Uterus (tissue), 4 donors: ENCODE measurements around the gene RBFOX1. TPM values are rescaled to one million over a fixed set of nuclear protein-coding genes. Genes with fewer than 3 reads are reported as not detected.

Experiments used
- DNase-seq, 2 donors: peaks; one replicate each; pipeline ENCODE4 v3.0.0-alpha.2; 2019 to 2020
- H3K27ac ChIP-seq, 2 donors: fragments of 200-600 bp; sonication (generic); 1 replicate in 1 of 2; 2 replicates in 1 of 2; pipeline ENCODE4 v1.5.1; 2016 to 2018
- H3K27me3 ChIP-seq, 2 donors: fragments of 200-600 bp; sonication (generic); one replicate each; pipeline ENCODE4 v1.5.1; 2018 to 2019; ENCODE audit warnings: control low read depth in 1 of 2
- H3K36me3 ChIP-seq, 2 donors: fragments of 200-600 bp; sonication (generic); one replicate each; pipeline ENCODE4 v1.5.1; 2019; ENCODE audit warnings: control low read depth in 1 of 2
- H3K4me1 ChIP-seq, 2 donors: fragments of 200-600 bp; sonication (generic); one replicate each; pipeline ENCODE4 v1.5.1; 2018 to 2019; ENCODE audit warnings: control low read depth in 1 of 2
- H3K4me3 ChIP-seq, 2 donors: fragments of 200-600 bp; sonication (generic); 1 replicate in 1 of 2; 2 replicates in 1 of 2; pipeline ENCODE4 v1.5.1; 2018 to 2019; ENCODE audit warnings: mild to moderate bottlenecking in 1 of 2
- H3K9me3 ChIP-seq, 2 donors: fragments of 200-600 bp; sonication (generic); one replicate each; pipeline ENCODE4 v1.5.1; 2019; ENCODE audit warnings: control low read depth in 1 of 2
- POLR2A ChIP-seq, 2 donors: fragments of 450-650 bp; IDR thresholded peaks; one replicate each; pipeline ENCODE4 v1.6.1; 2016; ENCODE audit warnings: antibody characterized with exemption in 2 of 2, mild to moderate bottlenecking in 1 of 2, moderate library complexity in 1 of 2
- intact Hi-C: fragments of 100-400 bp; cut with DNase I; formaldehyde crosslinking; loops from one replicate; pipeline ENCODE4 v1.15.1; 2023; ENCODE audit warnings: low total_unique reads
- total RNA-seq, 4 donors: library from RNA; depleted of rRNA in 3 of 4; stranded (reverse); fragments of >200 nt in 3 of 4; gene quantifications; one replicate each; pipeline versions ENCODE4 v1.1.0 to v1.2.4, GENCODE V29; 2014 to 2023
- TF ChIP-seq, protein P1 (sequence below), 4 experiments: fragments of 200-600 bp in 2 of 4; fragments of 450-650 bp in 2 of 4; sonication (generic) in 2 of 4; IDR thresholded peaks; one replicate each; pipeline ENCODE4 v1.5.1; 2016 to 2019; ENCODE audit warnings: antibody characterized with exemption in 4 of 4, mild to moderate bottlenecking in 2 of 4, moderate library complexity in 1 of 4
- donor health status: DM: yes; HTN: yes; CAD: no.

RBFOX1 gene
- total RNA-seq, 4 donors from 2014 or later = 0.55 TPM; not detected in 3

DNA sequence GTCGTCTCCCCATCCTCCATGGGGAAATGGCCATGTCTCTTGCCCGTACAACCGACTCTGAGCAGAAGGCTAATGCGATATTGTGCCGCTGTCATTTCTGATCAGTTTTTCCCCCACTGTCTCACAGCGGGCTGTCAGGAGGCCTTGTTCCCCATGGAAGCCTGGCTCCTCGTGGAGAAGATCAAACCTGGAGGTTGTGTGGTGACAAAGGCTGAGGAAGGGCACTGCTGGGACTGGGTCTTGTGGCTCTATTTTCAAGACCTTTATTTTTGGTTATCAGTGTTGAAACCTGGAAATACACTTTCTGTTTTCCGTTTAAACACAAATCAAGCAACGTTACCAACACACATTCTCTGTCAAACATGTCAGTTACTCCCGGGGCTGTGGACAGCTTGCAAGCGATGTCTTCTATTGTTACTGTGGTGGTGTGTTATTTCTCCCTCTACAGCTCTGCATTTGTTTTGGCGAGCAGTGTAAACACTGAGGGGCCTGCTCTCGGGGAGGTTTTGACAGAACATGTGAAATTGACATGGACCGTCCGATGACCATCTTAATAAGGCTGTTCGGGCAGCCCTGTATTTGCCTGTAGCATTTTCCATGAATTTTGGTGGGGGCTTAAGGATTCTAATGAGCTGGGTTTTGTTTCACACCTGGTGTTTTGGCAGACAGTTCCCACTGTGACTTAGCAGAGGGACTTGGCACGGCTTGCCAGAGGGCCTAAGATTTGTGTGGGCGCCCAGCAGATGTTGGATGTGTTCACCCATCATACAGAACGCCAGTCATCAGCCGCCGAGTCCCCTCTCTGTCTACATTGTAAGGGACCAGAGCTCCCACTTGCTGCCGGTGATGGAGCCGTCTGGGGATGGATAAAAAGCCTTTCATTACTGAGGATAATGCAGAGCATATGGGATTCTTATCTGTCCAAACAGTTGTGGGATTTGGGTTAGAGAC, 12.5 kb downstream of the RBFOX1 start:
- Histone ChIP-seq H3K4me3 (no peak overlapping the region), H3K27ac (no peak overlapping the region), H3K36me3 (no peaks in the 10 kb centered on the region), H3K27me3 (no peaks in the 10 kb centered on the region), H3K4me1 (no peaks in the 10 kb centered on the region), H3K9me3 (no peaks in the 10 kb centered on the region)
- DNase-seq = no peak
- intact Hi-C loops = no loop called here
- TF ChIP-seq, protein P1, sequence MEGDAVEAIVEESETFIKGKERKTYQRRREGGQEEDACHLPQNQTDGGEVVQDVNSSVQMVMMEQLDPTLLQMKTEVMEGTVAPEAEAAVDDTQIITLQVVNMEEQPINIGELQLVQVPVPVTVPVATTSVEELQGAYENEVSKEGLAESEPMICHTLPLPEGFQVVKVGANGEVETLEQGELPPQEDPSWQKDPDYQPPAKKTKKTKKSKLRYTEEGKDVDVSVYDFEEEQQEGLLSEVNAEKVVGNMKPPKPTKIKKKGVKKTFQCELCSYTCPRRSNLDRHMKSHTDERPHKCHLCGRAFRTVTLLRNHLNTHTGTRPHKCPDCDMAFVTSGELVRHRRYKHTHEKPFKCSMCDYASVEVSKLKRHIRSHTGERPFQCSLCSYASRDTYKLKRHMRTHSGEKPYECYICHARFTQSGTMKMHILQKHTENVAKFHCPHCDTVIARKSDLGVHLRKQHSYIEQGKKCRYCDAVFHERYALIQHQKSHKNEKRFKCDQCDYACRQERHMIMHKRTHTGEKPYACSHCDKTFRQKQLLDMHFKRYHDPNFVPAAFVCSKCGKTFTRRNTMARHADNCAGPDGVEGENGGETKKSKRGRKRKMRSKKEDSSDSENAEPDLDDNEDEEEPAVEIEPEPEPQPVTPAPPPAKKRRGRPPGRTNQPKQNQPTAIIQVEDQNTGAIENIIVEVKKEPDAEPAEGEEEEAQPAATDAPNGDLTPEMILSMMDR (IDR thresholded peaks at IDR 0.05) = no peak
- no peak for TF ChIP-seq POLR2A (IDR thresholded peaks at IDR 0.05)

DNA sequence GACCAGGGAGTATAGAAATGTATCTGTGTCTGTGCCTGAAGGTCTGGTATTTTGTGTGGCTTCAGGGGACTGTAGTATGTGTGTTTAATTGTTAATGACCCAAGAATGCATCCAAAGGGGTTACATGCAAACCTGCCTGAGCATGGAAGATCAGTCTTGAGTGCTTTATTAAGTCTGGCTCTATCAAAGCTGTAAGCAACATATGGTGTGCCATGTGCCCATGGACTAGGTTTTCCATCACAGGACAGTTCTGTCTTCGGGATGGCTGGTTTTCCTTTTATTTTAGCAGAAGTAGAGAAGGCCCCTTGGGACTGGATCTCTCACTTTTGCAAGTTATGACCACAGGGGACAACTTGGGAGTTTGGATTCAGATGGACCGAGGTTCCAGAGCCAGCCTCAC, 18.2 kb downstream of the RBFOX1 start:
- H3K4me1 ChIP-seq = no peaks in the 10 kb centered on the region
- TF ChIP-seq POLR2A (IDR thresholded peaks at IDR 0.05) = no peak
- TF ChIP-seq, protein P1 (IDR thresholded peaks at IDR 0.05) = no peak
- intact Hi-C loops = no loop called here

DNA sequence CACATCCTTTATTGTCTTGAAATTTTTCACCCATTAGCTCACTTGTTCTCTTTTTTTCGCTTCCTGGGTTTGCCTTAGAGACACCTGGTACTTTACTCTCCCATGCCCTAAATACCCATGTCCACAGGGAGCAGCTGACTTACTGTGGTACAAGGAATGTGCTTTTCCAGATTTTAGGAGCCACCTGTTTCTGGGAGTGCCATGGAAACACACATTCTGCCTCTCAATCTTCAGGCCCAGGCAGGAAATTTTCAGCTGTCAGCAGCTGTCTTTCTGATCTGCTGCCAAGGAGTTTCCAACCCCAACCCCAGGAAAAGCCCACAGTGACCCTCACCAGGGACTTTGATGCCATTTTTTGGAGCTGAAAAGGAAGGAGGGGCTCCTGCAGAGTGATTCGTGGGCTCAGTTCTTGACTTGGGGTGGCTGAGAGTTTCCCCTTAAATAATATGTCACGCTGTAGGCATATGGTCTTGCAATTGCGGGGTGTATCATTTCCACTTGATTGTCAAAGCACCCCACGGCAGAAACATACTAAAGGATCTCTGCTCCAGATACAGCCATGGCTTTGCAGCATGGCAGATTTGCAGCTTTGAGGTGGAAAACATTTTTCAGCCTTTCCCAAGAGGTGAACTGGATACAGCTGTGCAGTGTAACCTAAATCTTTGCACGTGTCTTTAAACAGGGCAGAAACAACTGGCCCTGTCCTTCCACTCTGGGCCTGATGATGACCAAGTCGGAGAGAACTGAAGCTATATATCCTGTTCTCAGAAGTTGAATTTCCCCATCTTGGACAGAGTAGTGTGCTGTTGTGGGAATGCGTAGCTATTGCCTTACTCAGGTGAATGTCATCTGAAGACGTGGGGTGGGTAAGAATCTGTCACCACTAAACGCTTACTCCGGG, 19.2 kb downstream of the RBFOX1 start:
- DNase-seq = no peak
- Histone ChIP-seq H3K4me1 (no peaks in the 10 kb centered on the region), H3K9me3 (no peaks in the 10 kb centered on the region), H3K4me3 (no peak overlapping the region), H3K27ac (no peak overlapping the region), H3K36me3 (no peaks in the 10 kb centered on the region), H3K27me3 (no peaks in the 10 kb centered on the region)
- intact Hi-C loops = no loop called here
- no peak for TF ChIP-seq POLR2A (IDR thresholded peaks at IDR 0.05)
- TF ChIP-seq, protein P1 (IDR thresholded peaks at IDR 0.05) = no peak

More for the DNA sequence above, 18.2 kb downstream of the RBFOX1 start:
- Histone ChIP-seq H3K4me3 (no peak overlapping the region), H3K36me3 (no peaks in the 10 kb centered on the region), H3K9me3 (no peaks in the 10 kb centered on the region), H3K27ac (no peak overlapping the region), H3K27me3 (no peaks in the 10 kb centered on the region)
- DNase-seq = no peak

DNA sequence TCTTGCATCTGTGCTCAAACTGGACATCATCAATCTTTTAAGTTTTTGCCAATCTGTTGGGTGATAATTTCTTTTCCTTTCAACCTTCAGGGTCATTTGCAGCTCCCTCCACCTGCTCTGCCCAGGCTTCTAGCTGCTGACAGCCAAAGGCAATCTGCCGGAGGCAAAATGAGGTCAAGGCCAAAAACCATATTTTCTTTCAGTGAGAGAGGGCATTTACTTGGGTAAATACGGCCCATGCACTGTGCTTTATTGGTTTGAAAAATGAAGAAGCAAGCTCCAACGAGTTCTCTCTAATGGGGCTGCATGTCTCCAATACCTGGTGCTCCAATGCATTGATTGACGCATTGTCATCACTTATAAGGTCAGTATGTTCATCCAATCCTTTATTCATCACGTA, 23.1 kb downstream of the RBFOX1 start:
- DNase-seq = no peak
- H3K27ac ChIP-seq = no peak overlapping the region
- no peaks in the 10 kb centered on the region for H3K4me1 ChIP-seq
- H3K9me3 ChIP-seq = no peaks in the 10 kb centered on the region
- H3K36me3 ChIP-seq = no peaks in the 10 kb centered on the region
- H3K4me3 ChIP-seq = no peak overlapping the region
- intact Hi-C loops = no loop called here
- TF ChIP-seq POLR2A (IDR thresholded peaks at IDR 0.05) = no peak
- TF ChIP-seq, protein P1 (IDR thresholded peaks at IDR 0.05) = no peak
- H3K27me3 ChIP-seq = no peaks in the 10 kb centered on the region
